H1 (cell line): ENCODE results near the gene SLIT2. TPM values are rescaled to one million over a fixed set of nuclear protein-coding genes. Genes with fewer than 3 reads are reported as not detected.
A peak's percentile ranks its signal among the peaks of the same experiment; 100 is the strongest.

Source experiments
- HDAC6 ChIP-seq: IDR thresholded peaks from one replicate; pipeline ENCODE4 v1.7.1; 2012; ENCODE audit warnings: low read depth, mild to moderate bottlenecking, inconsistent platforms, low read length, moderate library complexity
- RAD21 ChIP-seq, 2 experiments: IDR thresholded peaks in 1 of 2; conservative IDR thresholded peaks in 1 of 2; 2 replicates each; pipeline ENCODE4 v1.6.1; 2011; ENCODE audit warnings: low read depth in 2 of 2, low read length in 2 of 2, improper control_type of control experiment in 1 of 2, inconsistent platforms in 1 of 2, mild to moderate bottlenecking in 1 of 2, moderate library complexity in 1 of 2
- polyA plus RNA-seq, 7 experiments: library from polyadenylated mRNA; depleted of rRNA in 3 of 7; stranded (reverse) in 5 of 7; unstranded in 2 of 7; fragments of >200 nt in 5 of 7; fragments of 200-250 nt in 2 of 7; gene quantifications; 1 replicate in 5 of 7; 2 replicates in 1 of 7; 4 replicates in 1 of 7; pipeline versions ENCODE4 v1.2.1 to v1.2.3, GENCODE V29; 2011 to 2013; ENCODE audit warnings: missing spikeins in 2 of 7, mixed read lengths in 2 of 7
- total RNA-seq: library from RNA; stranded (reverse); fragmentation: NEBNext Ultra II Directional; extraction: Animal tissue kit (Norgen Biotek cat#: 25700); gene quantifications from 2 replicates; pipeline ENCODE4 v1.2.1, GENCODE V29; 2021

SLIT2 gene
- total and polyA plus RNA-seq, 2 of the 8 experiments (the other 6 are each of a cell fraction or from before 2014, with no cell fraction given), result 2.0 to 13.7 TPM

GRCh38 chr4:20248155-20248558 lies 3.5 kb upstream of the SLIT2 start (continued):
- TF ChIP-seq RAD21 (IDR thresholded peaks at IDR 0.05 in 1 of 2, conservative IDR thresholded peaks at IDR 0.05 in 1 of 2; ENCODE audit: low read depth in 2 of 2, low read length in 2 of 2) (peak; percentile 72 to 74), HDAC6 (no peak)
